Ishikawa (cell line): ENCODE results near the gene SLC22A17.

Experiments
- CEBPB ChIP-seq: IDR thresholded peaks from 2 replicates; pipeline ENCODE4 v1.6.1; 2012
- CREB1 ChIP-seq: IDR thresholded peaks from 2 replicates; pipeline ENCODE4 v1.6.1; 2012; ENCODE audit warnings: low read depth
- EGR1 ChIP-seq: IDR thresholded peaks from 2 replicates; pipeline ENCODE4 v1.6.1; 2012
- EP300 ChIP-seq: IDR thresholded peaks from 2 replicates; pipeline ENCODE4 v1.6.1; 2012; ENCODE audit warnings: borderline replicate concordance
- FOXM1 ChIP-seq: IDR thresholded peaks from 2 replicates; pipeline ENCODE4 v1.6.1; 2012; ENCODE audit warnings: low read depth, borderline replicate concordance
- NFIC ChIP-seq: IDR thresholded peaks from 2 replicates; pipeline ENCODE4 v1.6.1; 2012
- RAD21 ChIP-seq: IDR thresholded peaks from 2 replicates; pipeline ENCODE4 v1.6.1; 2012; ENCODE audit warnings: low read depth
- TAF1 ChIP-seq: IDR thresholded peaks from 2 replicates; pipeline ENCODE4 v1.6.1; 2012; ENCODE audit warnings: low read depth, mild to moderate bottlenecking
- TCF12 ChIP-seq: IDR thresholded peaks from 2 replicates; pipeline ENCODE4 v1.6.1; 2012; ENCODE audit warnings: low read depth
- TEAD4 ChIP-seq: IDR thresholded peaks from 2 replicates; pipeline ENCODE4 v1.6.1; 2012
- YY1 ChIP-seq: IDR thresholded peaks from 2 replicates; pipeline ENCODE4 v1.6.1; 2012; ENCODE audit warnings: low read depth
- ZBTB7A ChIP-seq: IDR thresholded peaks from 2 replicates; pipeline ENCODE4 v1.6.1; 2012; ENCODE audit warnings: low read depth
- TF ChIP-seq, protein P1 (sequence below): IDR thresholded peaks from 2 replicates; pipeline ENCODE4 v1.6.1; 2012
- TF ChIP-seq, protein P2 (sequence below): IDR thresholded peaks from 2 replicates; pipeline ENCODE4 v1.6.1; 2012; ENCODE audit warnings: low read depth, mild to moderate bottlenecking
- TF ChIP-seq, protein P3 (sequence below): IDR thresholded peaks from 2 replicates; pipeline ENCODE4 v1.6.1; 2012

The SLC22A17 gene

DNA sequence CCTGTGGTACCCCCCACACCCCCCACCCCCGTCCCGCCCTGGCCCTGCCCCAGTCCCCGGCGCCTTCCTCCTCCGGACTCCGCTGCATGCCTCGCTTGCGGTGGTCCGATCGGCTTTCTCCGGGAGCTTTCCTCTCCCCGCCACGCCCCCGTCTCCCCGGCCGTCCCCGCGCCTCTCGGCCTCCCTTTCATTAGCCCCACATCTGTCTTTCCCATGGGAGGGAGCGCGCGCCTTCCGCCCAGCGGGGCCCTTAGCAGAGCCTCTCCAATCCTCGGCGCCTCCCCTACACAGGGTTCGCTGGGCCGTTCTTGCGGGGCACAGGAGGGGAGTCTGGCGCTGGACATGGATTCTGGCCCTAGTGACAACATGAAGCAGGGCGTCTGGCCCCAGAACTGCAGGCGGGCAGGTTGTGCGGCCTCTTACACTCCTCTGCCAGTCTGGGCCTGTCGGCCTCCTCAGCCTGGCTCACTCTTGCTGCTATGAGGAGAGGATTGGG is 13.8 kb upstream of the SLC22A17 start:
- TF ChIP-seq TEAD4 (no peak), TCF12 (no peak), EGR1 (no peak), YY1 (no peak), TAF1 (no peak), CEBPB (no peak), ZBTB7A (no peak), CREB1 (no peak), NFIC (no peak), RAD21 (no peak), FOXM1 (no peak), EP300 (no peak)
- TF ChIP-seq, protein P1, sequence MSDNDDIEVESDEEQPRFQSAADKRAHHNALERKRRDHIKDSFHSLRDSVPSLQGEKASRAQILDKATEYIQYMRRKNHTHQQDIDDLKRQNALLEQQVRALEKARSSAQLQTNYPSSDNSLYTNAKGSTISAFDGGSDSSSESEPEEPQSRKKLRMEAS, result no peak
- TF ChIP-seq, protein P2, sequence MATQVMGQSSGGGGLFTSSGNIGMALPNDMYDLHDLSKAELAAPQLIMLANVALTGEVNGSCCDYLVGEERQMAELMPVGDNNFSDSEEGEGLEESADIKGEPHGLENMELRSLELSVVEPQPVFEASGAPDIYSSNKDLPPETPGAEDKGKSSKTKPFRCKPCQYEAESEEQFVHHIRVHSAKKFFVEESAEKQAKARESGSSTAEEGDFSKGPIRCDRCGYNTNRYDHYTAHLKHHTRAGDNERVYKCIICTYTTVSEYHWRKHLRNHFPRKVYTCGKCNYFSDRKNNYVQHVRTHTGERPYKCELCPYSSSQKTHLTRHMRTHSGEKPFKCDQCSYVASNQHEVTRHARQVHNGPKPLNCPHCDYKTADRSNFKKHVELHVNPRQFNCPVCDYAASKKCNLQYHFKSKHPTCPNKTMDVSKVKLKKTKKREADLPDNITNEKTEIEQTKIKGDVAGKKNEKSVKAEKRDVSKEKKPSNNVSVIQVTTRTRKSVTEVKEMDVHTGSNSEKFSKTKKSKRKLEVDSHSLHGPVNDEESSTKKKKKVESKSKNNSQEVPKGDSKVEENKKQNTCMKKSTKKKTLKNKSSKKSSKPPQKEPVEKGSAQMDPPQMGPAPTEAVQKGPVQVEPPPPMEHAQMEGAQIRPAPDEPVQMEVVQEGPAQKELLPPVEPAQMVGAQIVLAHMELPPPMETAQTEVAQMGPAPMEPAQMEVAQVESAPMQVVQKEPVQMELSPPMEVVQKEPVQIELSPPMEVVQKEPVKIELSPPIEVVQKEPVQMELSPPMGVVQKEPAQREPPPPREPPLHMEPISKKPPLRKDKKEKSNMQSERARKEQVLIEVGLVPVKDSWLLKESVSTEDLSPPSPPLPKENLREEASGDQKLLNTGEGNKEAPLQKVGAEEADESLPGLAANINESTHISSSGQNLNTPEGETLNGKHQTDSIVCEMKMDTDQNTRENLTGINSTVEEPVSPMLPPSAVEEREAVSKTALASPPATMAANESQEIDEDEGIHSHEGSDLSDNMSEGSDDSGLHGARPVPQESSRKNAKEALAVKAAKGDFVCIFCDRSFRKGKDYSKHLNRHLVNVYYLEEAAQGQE, result no peak
- TF ChIP-seq, protein P3, sequence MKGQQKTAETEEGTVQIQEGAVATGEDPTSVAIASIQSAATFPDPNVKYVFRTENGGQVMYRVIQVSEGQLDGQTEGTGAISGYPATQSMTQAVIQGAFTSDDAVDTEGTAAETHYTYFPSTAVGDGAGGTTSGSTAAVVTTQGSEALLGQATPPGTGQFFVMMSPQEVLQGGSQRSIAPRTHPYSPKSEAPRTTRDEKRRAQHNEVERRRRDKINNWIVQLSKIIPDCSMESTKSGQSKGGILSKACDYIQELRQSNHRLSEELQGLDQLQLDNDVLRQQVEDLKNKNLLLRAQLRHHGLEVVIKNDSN, result no peak

DNA sequence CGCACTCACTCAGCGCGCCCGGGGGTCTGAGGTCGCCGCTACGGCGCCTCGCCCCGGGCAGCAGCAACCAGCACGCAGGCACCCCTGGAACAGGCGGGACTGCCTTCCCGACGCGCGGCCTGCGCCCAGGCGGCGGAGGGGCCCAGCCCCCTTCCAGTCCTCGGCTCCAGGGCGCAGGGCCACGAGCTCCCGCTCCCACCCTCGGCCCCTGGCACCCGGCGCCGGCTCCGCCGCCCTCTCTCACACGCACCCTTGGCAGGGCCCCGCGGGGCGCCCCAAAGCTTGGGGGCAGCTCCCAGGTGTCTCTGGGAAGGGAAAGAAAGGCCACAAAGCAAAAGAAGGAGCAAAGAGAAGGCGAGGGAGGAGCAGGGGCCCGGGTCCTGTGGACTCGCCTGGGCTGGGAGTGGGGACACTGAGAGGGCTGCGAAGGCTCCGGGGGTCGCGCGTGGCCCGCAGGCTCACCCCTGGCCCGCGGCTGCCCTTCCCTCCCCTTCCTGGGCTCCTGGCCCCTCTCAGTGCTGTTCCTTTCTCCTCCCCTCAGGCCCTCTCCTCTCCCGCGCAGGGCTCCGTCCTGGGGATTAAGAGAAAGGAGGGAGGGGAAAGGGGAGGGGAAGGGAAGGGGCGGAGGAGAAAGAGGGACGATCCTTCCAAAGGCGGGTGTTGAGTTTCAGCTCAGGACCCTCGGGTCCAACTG is 13.2 kb upstream of the SLC22A17 start:
- TF ChIP-seq, protein P2, result no peak
- TF ChIP-seq CREB1, result no peak

DNA sequence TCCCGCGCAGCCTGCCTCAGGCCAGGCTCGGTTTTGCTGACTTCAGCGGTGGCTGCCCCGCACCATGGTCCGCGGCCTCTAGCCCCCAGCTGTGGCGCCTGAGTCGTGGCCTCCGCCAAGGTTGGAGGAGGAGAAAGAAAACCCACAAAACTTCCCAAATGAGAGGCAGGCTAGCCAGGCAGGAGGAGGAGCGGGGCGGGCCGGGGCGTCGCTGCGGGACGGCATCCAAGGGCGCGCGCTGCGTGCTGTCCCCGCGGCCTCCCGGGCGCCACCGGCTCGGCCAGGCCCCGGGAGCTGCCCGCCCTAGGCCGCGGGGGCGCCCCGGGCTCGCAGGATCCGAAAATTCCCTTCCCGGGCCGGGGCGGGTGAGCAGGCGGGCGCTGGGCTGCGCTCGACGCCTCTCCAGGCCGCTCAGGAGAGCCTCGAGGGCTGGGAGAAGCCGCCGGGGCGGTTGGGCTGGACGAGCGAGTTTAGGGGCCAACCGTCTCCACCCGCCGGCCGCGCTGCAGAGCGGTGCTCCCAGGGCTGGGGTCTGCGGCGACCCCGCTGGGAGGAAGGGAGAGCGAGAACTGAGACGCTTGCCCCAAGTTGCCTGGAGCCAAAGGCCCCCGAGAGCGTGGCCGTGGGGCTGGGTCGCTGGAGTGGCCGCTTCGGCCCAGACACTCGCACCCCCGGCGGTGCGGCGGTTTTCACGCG is 12.5 kb upstream of the SLC22A17 start, which contains the start of gene EFS:
EFS (minus strand) TSS at position 137 of the 696 bp plus-strand sequence. CDS start 147 bp downstream, outside the sequence.
- TF ChIP-seq, protein P2, result no peak
- no peak for TF ChIP-seq CREB1
- TF ChIP-seq TAF1, result no peak
- TF ChIP-seq CEBPB, result no peak
- TF ChIP-seq NFIC, result no peak
- no peak for TF ChIP-seq ZBTB7A
- no peak for TF ChIP-seq YY1
- TF ChIP-seq TEAD4, result no peak
- no peak for TF ChIP-seq FOXM1

DNA sequence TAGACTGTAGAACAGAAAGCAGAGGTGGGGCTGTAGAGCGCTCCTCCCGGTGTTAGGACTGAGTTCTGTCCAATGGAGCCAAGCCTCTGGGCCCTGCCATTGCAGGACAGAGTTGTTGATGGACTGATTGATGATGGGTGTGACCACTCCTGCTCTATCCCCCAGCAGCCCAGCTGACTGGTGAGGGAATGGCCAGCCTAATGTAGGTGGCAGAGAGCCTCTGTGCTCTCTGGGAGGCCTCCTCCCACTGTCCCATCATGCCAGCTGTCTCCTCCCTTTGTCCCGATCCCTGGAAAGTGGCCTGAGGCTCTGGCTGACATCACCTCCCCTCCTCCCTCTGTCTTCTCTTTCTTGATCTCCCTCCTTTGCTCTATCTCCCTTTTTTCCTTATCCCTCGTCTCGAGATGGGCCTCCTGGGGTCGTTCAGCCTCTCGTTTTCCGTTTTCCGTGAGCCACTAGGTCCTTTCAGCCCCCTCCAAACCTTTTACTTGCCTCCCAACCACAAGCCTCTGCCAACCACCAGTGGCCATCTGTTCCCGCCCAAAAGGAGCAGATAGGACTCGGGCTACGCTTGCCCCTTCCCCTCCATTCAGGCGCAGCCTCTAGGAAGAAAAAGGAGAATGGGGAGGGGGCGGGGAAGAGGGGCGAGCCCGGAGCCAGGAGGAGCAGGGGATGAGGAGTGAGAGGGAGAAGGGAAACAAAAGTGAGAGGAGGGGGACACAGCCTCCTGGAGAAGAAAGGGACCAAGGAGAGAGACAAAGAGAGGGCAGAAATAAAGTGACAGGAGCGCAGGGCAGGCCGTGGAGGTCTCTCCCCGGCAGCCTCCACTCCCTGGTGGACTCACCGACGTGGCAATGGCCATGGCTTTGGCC is 11.7 kb upstream of the SLC22A17 start:
- TF ChIP-seq FOXM1, result no peak
- TF ChIP-seq CREB1, result no peak
- TF ChIP-seq TCF12, result no peak
- TF ChIP-seq EP300, result no peak
- TF ChIP-seq NFIC, result no peak
- no peak for TF ChIP-seq EGR1
- TF ChIP-seq, protein P1, result no peak
- TF ChIP-seq, protein P2, result no peak
- no peak for TF ChIP-seq ZBTB7A
- no peak for TF ChIP-seq YY1
- TF ChIP-seq TEAD4, result no peak
- no peak for TF ChIP-seq RAD21
- TF ChIP-seq CEBPB, result no peak
- no peak for TF ChIP-seq TAF1
- TF ChIP-seq, protein P3, result no peak
